IPS DF 6.9 (cell line): ENCODE results near the gene TAS2R60.

Experiments
- DNase-seq: peaks from one replicate; pipeline ENCODE4 v3.0.0-alpha.2; 2013; ENCODE audit warnings: low read depth, low spot score
- H3K27ac ChIP-seq: one replicate; pipeline ENCODE4 v1.5.1; 2013; ENCODE audit warnings: low read length, control low read depth
- H3K27me3 ChIP-seq: 2 replicates; pipeline ENCODE4 v1.6.1; 2013; ENCODE audit warnings: mild to moderate bottlenecking, low read length; ENCODE audit not compliant: control insufficient read depth, insufficient read depth
- H3K36me3 ChIP-seq: 2 replicates; pipeline ENCODE4 v1.6.1; 2013; ENCODE audit warnings: low read length; ENCODE audit not compliant: control insufficient read depth, insufficient read depth
- H3K4me1 ChIP-seq: 2 replicates; pipeline ENCODE4 v1.6.1; 2013; ENCODE audit warnings: low read length; ENCODE audit not compliant: control insufficient read depth, insufficient read depth
- H3K4me3 ChIP-seq: 2 replicates; pipeline ENCODE4 v1.5.1; 2013; ENCODE audit warnings: mild to moderate bottlenecking, low read length
- H3K9me3 ChIP-seq: 2 replicates; pipeline ENCODE4 v1.6.1; 2013; ENCODE audit warnings: low read length, inconsistent platforms; ENCODE audit not compliant: control insufficient read depth, insufficient read depth
- WGBS: extraction: QIAGEN DNeasy Blood & Tissue Kit; methylation state at CpG from one replicate; pipeline ENCODE4 v1.1.7; 2013; ENCODE audit warnings: mixed read lengths, missing lambda C conversion rate; ENCODE audit not compliant: insufficient read length, insufficient coverage; 5-methylcytosine and 5-hydroxymethylcytosine counted together

The TAS2R60 gene, protein sequence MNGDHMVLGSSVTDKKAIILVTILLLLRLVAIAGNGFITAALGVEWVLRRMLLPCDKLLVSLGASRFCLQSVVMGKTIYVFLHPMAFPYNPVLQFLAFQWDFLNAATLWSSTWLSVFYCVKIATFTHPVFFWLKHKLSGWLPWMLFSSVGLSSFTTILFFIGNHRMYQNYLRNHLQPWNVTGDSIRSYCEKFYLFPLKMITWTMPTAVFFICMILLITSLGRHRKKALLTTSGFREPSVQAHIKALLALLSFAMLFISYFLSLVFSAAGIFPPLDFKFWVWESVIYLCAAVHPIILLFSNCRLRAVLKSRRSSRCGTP

DNA sequence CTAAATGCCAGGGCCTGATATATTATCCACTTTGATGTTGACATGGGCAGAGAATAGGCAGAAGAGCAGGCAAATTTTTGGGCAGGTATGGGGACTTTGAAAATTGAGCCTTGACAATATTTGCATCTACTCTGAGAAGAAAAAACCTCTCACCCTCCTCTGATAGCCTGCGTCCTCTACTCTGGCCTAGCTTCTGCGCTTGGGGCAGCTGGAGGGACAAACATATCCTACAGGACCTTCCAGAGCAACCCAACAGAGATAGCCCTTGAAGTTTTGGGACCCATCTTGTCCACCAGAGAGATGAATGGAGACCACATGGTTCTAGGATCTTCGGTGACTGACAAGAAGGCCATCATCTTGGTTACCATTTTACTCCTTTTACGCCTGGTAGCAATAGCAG lies at the start of gene TAS2R60:
TSS of gene TAS2R60 (plus strand) at position 301 of the 400 bp plus-strand sequence. CDS start at position 301, 0 bp downstream.
- H3K4me3 ChIP-seq: no peak within 1 kb of the TSS
- H3K4me1 ChIP-seq: no peaks in the 10 kb centered on the region; the same call in 1 of the 2 replicates
- no peaks in the 10 kb centered on the region for H3K27me3 ChIP-seq
- H3K9me3 ChIP-seq: no peaks in the 10 kb centered on the region
- WGBS: no CpG with 5 or more reads among the region's 4 CpGs
- H3K27ac ChIP-seq: no peak within 1 kb of the TSS
- H3K36me3 ChIP-seq: no peaks in the 10 kb centered on the region
- DNase-seq: no peak

DNA sequence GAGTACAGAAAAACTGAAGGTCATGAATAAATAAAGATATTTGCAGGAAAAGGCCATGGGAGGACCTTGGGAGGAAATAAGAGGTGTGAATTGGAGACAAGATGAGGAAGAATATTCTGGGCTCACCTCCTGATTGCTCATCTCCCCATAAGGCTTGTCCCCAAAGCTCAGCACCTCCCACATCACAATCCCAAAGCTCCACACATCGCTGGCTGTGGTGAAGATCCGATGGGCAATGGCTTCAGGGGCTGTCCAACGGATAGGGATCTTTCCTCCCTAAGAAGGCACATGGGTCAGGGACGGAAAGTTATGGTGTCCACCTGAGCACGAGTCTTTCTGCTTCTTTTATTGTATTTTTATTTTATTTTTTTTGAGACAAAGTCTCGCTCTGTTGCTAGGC lies 49.2 kb upstream of the TAS2R60 start:
- no peaks in the 10 kb centered on the region for H3K9me3 ChIP-seq
- H3K27ac ChIP-seq: no peak overlapping the region
- H3K27me3 ChIP-seq: no peaks in the 10 kb centered on the region
- no CpG with 5 or more reads among the region's 6 CpGs for WGBS
- no peak for DNase-seq
- H3K4me3 ChIP-seq: no peak overlapping the region
- H3K36me3 ChIP-seq: peaks cover 81% of the 10 kb centered on the region
- no peaks in the 10 kb centered on the region for H3K4me1 ChIP-seq

DNA sequence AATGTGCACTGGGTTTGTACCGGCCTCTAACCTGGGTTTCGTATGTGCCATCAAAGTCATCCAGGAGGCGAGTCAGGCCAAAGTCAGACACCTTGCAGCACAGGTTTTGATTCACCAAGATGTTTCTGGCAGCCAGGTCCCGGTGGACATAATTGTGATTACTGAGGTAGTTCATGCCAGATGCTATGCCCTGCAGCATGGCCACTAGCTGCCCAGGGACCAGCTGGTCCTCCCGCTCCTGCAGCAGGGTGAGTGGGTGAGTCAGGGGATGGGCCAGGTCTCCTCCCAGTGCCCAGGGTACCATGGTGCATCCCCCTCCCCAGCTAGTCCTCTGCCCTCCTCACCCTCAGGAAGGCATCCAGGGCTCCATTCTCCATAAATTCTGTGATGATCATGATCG lies 48.5 kb upstream of the TAS2R60 start:
- no peaks in the 10 kb centered on the region for H3K27me3 ChIP-seq
- WGBS: no CpG with 5 or more reads among the region's 6 CpGs
- no peaks in the 10 kb centered on the region for H3K4me1 ChIP-seq
- no peak for DNase-seq
- no peak overlapping the region for H3K27ac ChIP-seq
- no peaks in the 10 kb centered on the region for H3K9me3 ChIP-seq
- no peak overlapping the region for H3K4me3 ChIP-seq
- H3K36me3 ChIP-seq: peaks cover 80% of the 10 kb centered on the region

DNA sequence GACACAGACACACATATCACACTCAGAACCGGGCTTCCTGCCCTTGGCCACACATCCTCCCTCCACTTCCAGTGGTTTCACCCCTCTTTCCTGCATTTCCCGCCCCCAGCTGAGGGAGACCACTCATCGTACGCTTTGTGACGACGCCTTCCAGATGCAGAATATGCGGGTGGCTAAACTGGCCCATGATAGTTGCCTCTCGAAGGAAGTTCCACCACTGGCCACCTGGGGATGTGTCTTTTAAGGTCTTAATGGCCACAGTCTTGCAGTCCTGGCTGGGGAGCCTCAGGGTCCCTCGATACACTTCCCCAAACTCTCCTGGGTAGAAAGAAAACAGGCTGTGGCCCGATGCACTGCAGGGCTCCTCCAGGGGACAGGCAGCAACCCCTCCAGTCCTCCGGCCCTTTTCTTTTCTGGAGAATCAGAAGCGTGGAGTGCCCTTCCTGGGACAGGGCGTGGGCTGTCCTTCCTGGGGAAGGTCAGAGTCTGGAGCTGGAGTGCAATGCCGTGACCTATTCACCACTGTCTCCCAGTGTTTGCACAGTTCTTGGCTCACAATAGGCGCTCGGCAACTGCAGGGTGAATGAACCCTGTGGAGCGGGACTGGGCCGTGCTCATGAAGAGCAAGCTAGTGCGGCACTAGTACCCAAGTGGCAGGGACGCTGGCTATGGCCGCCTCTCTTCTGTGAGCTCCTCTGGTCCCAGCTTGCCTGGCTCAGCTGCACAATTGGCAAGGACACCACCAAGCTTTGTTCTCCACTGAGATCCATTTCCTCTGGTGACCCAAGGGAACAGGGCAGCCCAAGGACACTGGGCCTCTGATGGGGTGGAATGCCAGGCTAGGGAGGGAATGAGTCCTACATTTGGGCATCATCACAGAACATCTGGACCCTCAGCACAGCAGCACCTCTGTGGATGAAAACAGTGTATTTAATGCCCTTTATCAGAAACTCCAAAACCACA lies 47.8 kb upstream of the TAS2R60 start:
- no peaks in the 10 kb centered on the region for H3K27me3 ChIP-seq
- no peak overlapping the region for H3K4me3 ChIP-seq
- peaks cover 81% of the 10 kb centered on the region for H3K36me3 ChIP-seq
- no peaks in the 10 kb centered on the region for H3K9me3 ChIP-seq
- no peaks in the 10 kb centered on the region for H3K4me1 ChIP-seq
- H3K27ac ChIP-seq: no peak overlapping the region
- DNase-seq: no peak
- no CpG with 5 or more reads among the region's 21 CpGs for WGBS

DNA sequence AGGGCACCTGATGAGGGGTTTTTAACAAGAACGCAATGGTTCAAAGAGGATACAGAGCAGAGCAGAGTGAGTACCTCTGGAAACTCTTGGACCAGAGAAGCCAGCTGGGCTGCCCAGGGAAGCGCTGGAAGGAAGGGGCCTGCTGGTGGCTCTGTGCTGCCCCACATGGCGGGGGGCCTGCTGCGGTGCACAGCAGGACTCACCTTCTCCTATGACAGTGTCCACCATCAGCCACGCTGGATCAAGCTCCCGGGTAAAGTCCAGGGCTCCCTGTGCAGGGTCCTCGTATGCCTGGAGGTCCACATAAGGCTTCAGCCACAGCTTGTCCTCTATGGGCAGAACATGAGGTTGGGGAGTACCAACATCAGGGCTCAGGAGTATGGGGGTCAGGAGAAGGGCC lies 47.1 kb upstream of the TAS2R60 start:
- WGBS: no CpG with 5 or more reads among the region's 7 CpGs
- no peak overlapping the region for H3K4me3 ChIP-seq
- no peaks in the 10 kb centered on the region for H3K9me3 ChIP-seq
- H3K36me3 ChIP-seq: peaks cover 81% of the 10 kb centered on the region
- H3K27me3 ChIP-seq: no peaks in the 10 kb centered on the region
- H3K27ac ChIP-seq: no peak overlapping the region
- no peak for DNase-seq
- no peaks in the 10 kb centered on the region for H3K4me1 ChIP-seq

DNA sequence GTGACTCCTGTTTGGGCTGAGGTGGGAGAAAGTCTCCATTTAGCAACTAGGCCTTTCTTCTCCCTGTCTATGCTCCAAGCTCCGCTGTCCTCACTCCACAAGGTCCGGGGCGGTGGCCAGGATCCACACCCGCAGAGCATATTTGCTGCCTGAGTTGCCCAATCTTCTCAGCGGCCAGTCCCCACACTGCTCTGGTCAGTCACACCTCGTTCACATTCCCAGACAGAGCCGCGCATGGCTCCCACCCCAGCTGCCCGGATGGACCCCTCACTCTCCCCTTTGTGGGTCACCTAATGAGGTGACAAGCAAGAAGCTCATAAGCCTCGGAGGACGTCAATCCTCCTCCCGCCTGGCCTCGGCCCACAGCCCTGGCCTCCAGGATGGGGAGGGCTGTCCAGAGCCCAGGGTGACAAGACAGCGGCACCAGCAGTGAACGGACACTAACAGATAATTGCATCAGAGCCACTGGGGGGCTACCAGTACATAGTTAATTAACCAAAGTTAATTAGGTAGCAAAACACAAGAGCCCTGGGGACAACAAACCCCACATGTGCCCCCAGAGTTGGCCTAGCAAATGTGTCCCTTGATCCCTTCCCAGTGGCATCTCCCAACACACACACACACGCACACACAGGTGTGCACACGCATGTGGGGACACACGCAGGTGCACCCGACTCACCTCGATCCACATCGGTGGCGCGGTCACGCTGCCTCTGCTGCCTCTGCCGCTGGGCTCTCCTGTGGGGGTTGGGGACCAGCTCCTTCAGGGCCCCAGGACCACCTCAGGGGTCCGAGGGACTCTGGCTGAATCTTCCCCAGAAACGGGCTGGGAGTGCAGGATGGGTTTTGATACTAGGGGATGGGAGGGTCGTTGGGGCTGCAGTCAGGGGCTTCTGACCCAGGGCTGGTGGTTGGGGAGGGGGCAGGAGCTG lies 46.4 kb upstream of the TAS2R60 start:
- Histone ChIP-seq H3K27ac (no peak overlapping the region), H3K27me3 (no peaks in the 10 kb centered on the region), H3K9me3 (no peaks in the 10 kb centered on the region), H3K4me3 (no peak overlapping the region; the same call in 1 of the 2 replicates), H3K36me3 (peaks cover 81% of the 10 kb centered on the region), H3K4me1 (no peaks in the 10 kb centered on the region)
- DNase-seq: no peak
- no CpG with 5 or more reads among the region's 28 CpGs for WGBS

DNA sequence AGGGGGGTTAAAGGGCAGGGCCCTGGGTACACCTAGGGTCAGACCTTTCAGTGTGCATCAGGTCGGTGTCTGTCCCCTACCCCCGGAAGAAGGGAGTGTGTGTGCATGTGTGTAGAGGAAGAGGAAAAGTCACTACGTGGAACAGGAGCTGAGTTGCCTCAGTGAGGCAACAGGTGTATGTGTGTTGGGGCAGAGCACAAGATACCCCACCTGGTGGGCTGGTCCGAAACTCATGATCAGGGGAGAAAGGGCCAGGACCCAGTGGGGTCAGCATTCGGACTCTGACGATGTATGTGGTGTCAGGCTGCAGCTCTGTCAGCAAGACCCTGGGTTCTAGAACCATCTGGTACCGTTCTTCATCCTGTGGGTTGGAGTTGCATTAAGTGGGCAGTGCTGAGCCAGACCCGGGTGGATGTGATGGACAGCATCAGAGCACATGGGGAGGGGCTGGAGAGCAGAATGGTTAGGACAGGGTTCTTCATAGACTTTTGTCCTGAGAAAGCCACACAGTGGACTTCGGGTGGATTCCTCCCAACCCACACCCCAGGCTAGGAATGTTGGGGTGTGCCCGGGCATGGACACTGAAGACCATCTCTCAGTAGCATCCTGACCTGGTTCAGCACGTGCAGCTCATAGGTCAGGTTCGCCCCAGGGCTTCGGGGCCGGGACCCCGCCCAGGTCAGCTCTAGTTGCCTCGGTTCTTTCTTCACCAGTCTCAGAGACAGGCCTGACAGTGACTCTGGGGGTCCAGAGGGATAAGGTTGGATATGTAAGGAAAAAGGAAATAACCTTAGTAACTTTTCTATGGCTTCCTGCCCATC lies 45.3 kb upstream of the TAS2R60 start:
- Histone ChIP-seq H3K36me3 (peaks cover 76% of the 10 kb centered on the region), H3K27ac (no peak overlapping the region), H3K4me3 (no peak overlapping the region), H3K27me3 (no peaks in the 10 kb centered on the region), H3K9me3 (no peaks in the 10 kb centered on the region), H3K4me1 (no peaks in the 10 kb centered on the region)
- no peak for DNase-seq
- no CpG with 5 or more reads among the region's 16 CpGs for WGBS

DNA sequence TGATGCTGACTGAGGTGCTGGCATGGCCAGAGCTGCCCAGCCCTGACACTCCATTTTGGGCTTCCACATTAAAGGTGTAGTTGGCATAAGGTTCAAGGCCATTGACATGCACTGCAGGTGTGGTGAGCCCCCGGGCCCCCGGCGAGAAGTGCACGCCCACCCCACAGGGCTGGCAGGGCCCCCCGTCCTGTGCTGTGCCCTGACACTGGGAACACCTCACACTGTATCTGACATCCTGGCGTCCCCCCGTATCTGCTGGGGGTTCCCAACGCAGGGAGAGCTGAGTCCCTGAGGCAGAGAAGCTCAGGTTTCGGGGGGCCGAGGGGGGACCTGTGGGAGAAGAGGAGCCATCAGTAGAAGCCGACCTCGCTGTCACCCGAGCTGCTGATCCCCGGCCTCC lies 44.6 kb upstream of the TAS2R60 start:
- no peak for DNase-seq
- no CpG with 5 or more reads among the region's 14 CpGs for WGBS
- H3K27me3 ChIP-seq: no peaks in the 10 kb centered on the region
- peaks cover 69% of the 10 kb centered on the region for H3K36me3 ChIP-seq
- H3K9me3 ChIP-seq: no peaks in the 10 kb centered on the region
- no peak overlapping the region for H3K4me3 ChIP-seq
- no peak overlapping the region for H3K27ac ChIP-seq
- no peaks in the 10 kb centered on the region for H3K4me1 ChIP-seq

DNA sequence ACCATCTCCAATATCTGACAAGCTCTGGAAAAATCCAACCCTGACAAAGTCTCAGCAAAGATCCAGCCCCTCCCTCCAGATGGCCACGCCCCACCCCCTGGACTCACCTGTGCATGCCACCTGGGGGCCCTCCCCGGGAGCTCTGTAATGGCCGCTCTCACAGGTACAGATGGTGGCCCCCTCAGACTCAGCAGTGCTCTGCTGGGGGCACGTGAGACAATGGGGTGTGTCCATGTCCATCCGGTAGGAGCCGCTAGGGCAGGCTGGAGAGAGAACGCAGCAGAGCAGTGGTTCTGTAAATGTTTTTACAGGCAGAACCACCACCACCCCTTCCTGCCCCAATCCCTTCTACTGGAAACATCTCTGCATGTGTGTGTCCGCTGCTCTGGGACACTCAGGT lies 44.1 kb upstream of the TAS2R60 start:
- no peaks in the 10 kb centered on the region for H3K9me3 ChIP-seq
- peaks cover 64% of the 10 kb centered on the region for H3K36me3 ChIP-seq
- no peak overlapping the region for H3K4me3 ChIP-seq
- H3K27me3 ChIP-seq: no peaks in the 10 kb centered on the region
- WGBS: no CpG with 5 or more reads among the region's 8 CpGs
- H3K27ac ChIP-seq: no peak overlapping the region
- H3K4me1 ChIP-seq: no peaks in the 10 kb centered on the region
- DNase-seq: no peak
